Measurements from ENCODE around the gene STX5. TPM values are rescaled to one million over a fixed set of nuclear protein-coding genes. Genes with fewer than 3 reads are reported as not detected.

STX5 gene
- polyA plus RNA-seq, 2 of the 4 experiments (the other 2 are of a cell fraction), result 19.5 to 32.3 TPM

- FAIRE-seq (no peak), DNase-seq (ENCODE audit: low read depth in 1 of 2, low spot score in 1 of 2) (peak; percentile 71 to 79), ATAC-seq (peak; percentile 79 to 89)
- POLR2A ChIA-PET, result interaction anchor here (0.7 to 3.7 kb wide), 5 partner anchors 10 to 200 kb away, joined by 3 to 20 read pairs (median 3); partner anchors contain the start of genes NXF1, TUT1 and ZBTB3
- peaks cover 31% of the 10 kb centered on the region for H3K4me1 ChIP-seq
- H3K27ac ChIP-seq, result peak within 1 kb of the TSS; percentile 89
- no peaks in the 10 kb centered on the region for H3K9me3 ChIP-seq
- peak within 1 kb of the TSS; percentile 83 for H3K4me3 ChIP-seq
- CTCF ChIA-PET, result interaction anchor here (1.1 to 8.3 kb wide), 5 partner anchors 10 to 111 kb away, joined by 3 to 211 read pairs (median 5); partner anchors contain the start of gene TAF6L
- WGBS (ENCODE audit: missing lambda C conversion rate), result 2% methylated on average over 46 of the region's 58 CpGs
- TF ChIP-seq JUN (IDR thresholded peaks at IDR 0.05), result peak; percentile 87 to 93
- TF ChIP-seq NR3C1 (IDR thresholded peaks at IDR 0.05), result no peak
- TF ChIP-seq MAX (IDR thresholded peaks at IDR 0.05), result peak; percentile 73
- TF ChIP-seq POLR2A (IDR thresholded peaks at IDR 0.05; ENCODE audit: low read length), result peak; percentile 97
- TF ChIP-seq, protein P1, sequence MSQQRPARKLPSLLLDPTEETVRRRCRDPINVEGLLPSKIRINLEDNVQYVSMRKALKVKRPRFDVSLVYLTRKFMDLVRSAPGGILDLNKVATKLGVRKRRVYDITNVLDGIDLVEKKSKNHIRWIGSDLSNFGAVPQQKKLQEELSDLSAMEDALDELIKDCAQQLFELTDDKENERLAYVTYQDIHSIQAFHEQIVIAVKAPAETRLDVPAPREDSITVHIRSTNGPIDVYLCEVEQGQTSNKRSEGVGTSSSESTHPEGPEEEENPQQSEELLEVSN (IDR thresholded peaks at IDR 0.05; ENCODE audit: borderline replicate concordance, low read depth), result peak; percentile 48; the same call in 1 of the 2 replicates
- TF ChIP-seq MAFK (IDR thresholded peaks at IDR 0.05; ENCODE audit: partially characterized antibody), result no peak
- TF ChIP-seq KDM1A (IDR thresholded peaks at IDR 0.05; ENCODE audit: low read depth), result no peak
- 0 out of 2 replicates have a peak, but pooled peaks have one; percentile 92 for TF ChIP-seq POLR2AphosphoS2 (conservative IDR thresholded peaks at IDR 0.05; ENCODE audit: low read length)
- TF ChIP-seq PHF8 (IDR thresholded peaks at IDR 0.05; ENCODE audit: borderline replicate concordance, low read depth), result peak; percentile 59; the same call in 1 of the 2 replicates
- no peak for TF ChIP-seq USF2 (IDR thresholded peaks at IDR 0.05)
- TF ChIP-seq KDM5A (IDR thresholded peaks at IDR 0.05), result peak; percentile 80
- TF ChIP-seq EHF (CRISPR knock-in tag; IDR thresholded peaks at IDR 0.05), result peak; percentile 4; the same call in 1 of the 2 replicates
- TF ChIP-seq TFCP2L1 (CRISPR knock-in tag; IDR thresholded peaks at IDR 0.05), result peak; percentile 72
- TF ChIP-seq, protein P2, sequence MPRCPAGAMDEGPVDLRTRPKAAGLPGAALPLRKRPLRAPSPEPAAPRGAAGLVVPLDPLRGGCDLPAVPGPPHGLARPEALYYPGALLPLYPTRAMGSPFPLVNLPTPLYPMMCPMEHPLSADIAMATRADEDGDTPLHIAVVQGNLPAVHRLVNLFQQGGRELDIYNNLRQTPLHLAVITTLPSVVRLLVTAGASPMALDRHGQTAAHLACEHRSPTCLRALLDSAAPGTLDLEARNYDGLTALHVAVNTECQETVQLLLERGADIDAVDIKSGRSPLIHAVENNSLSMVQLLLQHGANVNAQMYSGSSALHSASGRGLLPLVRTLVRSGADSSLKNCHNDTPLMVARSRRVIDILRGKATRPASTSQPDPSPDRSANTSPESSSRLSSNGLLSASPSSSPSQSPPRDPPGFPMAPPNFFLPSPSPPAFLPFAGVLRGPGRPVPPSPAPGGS (IDR thresholded peaks at IDR 0.05), result peak; percentile 90
- peak within 1 kb of the TSS; percentile 87 for H3K4me2 ChIP-seq
Measured at GRCh38 chr11:62791501-62792201, 40.2 kb downstream of the STX5 start, which contains the start of gene TMEM223. Gene TMEM223 (minus strand): TSS chr11:62792006. CDS start chr11:62791994, 12 bp downstream.

- Histone ChIP-seq H3K9me3 (no peaks in the 10 kb centered on the region), H3K27ac (no peak overlapping the region), H3K4me2 (peak overlapping the region; percentile 60; the same call in 2 of the 3 replicates), H3K4me3 (no peak overlapping the region), H3K4me1 (peaks cover 37% of the 10 kb centered on the region)
- POLR2A ChIA-PET, result interaction anchor here (1.4 to 3.7 kb wide), 2 partner anchors 17 to 51 kb away, joined by 4 to 20 read pairs; no protein-coding TSS in a partner anchor
- no peak for ATAC-seq
- TF ChIP-seq USF2 (IDR thresholded peaks at IDR 0.05), result no peak
- no peak for TF ChIP-seq CTCF (IDR thresholded peaks at IDR 0.05)
- no peak for TF ChIP-seq TFCP2L1 (CRISPR knock-in tag; IDR thresholded peaks at IDR 0.05)
- TF ChIP-seq CBX8 (IDR thresholded peaks at IDR 0.05), result no peak
- no peak for TF ChIP-seq JUNB (IDR thresholded peaks at IDR 0.05)
- FAIRE-seq, result no peak
- CTCF ChIA-PET, result interaction anchor here (0.6 to 8.3 kb wide), 9 partner anchors 12 to 561 kb away, joined by 3 to 211 read pairs (median 3); partner anchors contain the start of gene TAF6L
- WGBS (ENCODE audit: missing lambda C conversion rate), result 87% methylated on average over 3 of the region's 3 CpGs
- DNase-seq (ENCODE audit: low read depth in 1 of 2, low spot score in 1 of 2), result no peak
Measured at GRCh38 chr11:62789576-62789975, 42.3 kb downstream of the STX5 start.

Measured in A549 (cell line).